OCI-LY3 (cell line): ENCODE measurements around the gene QPCTL.

Experiments
- H2AFZ ChIP-seq: fragments of 200-600, 300-600 bp; shearing (Covaris generic); 2 replicates; pipeline ENCODE4 v1.6.0; 2014; ENCODE audit warnings: antibody characterized with exemption, low read depth, low read length
- H3K27ac ChIP-seq: fragments of 200-600, 300-600 bp; sonication (generic); 2 replicates; pipeline ENCODE4 v1.5.1; 2014; ENCODE audit warnings: mild to moderate bottlenecking, low read length, moderate library complexity, mixed read lengths
- H3K27me3 ChIP-seq: fragments of 200-600, 300-600 bp; sonication (generic); 2 replicates; pipeline ENCODE4 v1.6.1; 2014; ENCODE audit warnings: low read depth, low read length, mixed read lengths
- H3K36me3 ChIP-seq: fragments of 200-600, 300-600 bp; sonication (generic); replicated peaks from 2 replicates; pipeline ENCODE3; 2014; ENCODE audit warnings: low read depth, low read length, mixed read lengths
- H3K4me1 ChIP-seq: fragments of 300-600, 200-600 bp; sonication (generic); 2 replicates; pipeline ENCODE4 v1.6.1; 2014; ENCODE audit warnings: low read length, mixed read lengths
- H3K4me2 ChIP-seq: fragments of 200-600, 300-600 bp; sonication (generic); 2 replicates; pipeline ENCODE4 v1.6.1; 2014; ENCODE audit warnings: low read length, mixed read lengths
- H3K4me3 ChIP-seq: fragments of 300-600, 200-600 bp; sonication (generic); 2 replicates; pipeline ENCODE4 v1.5.1; 2014; ENCODE audit warnings: antibody characterized with exemption, mild to moderate bottlenecking, low read length, moderate library complexity
- H3K79me2 ChIP-seq: fragments of 300-600, 200-600 bp; shearing (Covaris generic); 2 replicates; pipeline ENCODE4 v1.6.1; 2014; ENCODE audit warnings: mild to moderate bottlenecking, low read length, mixed read lengths
- H3K9ac ChIP-seq: fragments of 300-600, 200-600 bp; shearing (Covaris generic); 2 replicates; pipeline ENCODE4 v1.6.0; 2014; ENCODE audit warnings: mild to moderate bottlenecking, low read length, moderate library complexity
- H3K9me3 ChIP-seq: fragments of 200-600, 300-600 bp; shearing (Covaris generic); 2 replicates; pipeline ENCODE4 v1.6.1; 2014; ENCODE audit warnings: low read length, mixed read lengths; ENCODE audit not compliant: insufficient read depth
- H4K20me1 ChIP-seq: fragments of 200-600, 300-600 bp; sonication (generic); 2 replicates; pipeline ENCODE4 v1.6.1; 2016; ENCODE audit warnings: low read length, mixed read lengths; ENCODE audit not compliant: insufficient read depth
- EZH2phosphoT487 ChIP-seq: fragments of 200-600 bp; shearing (Covaris generic); IDR thresholded peaks from 2 replicates; pipeline ENCODE4 v1.6.1; 2018; ENCODE audit warnings: antibody characterized with exemption, mixed run types, low read depth
- TF ChIP-seq, protein P1 (sequence below): fragments of 200-600, 300-600 bp; sonication (generic); IDR thresholded peaks from 2 replicates; pipeline ENCODE4 v1.5.1; 2014; ENCODE audit warnings: antibody characterized with exemption, low read length, low read depth

Gene QPCTL

DNA sequence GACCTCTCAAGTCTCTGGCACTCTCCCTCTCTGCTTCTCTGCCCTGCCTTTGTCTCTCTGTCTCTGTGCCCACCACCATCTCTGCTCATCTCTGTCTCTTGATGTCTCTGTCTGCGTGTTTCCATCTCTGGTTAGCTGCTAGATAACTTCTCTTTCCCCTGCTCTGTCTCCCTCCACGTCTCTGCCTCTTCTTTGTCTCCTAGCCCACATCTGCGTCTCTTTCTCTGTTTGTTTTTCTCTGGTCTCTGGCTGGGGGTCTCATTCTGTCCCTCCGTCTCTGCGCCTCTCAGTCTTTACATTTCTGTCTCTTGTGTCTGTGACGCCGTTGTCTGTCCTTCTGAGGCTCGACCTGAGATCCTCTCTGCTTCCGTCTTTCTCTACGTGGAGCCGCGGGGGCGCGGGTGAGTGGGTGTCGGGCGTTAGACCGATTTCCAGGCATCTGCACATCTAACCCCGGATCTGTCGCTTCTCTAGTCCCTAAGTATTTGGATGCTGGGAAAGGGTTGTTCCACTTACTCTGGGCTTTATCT is 24.1 kb upstream of the QPCTL start:
- Histone ChIP-seq H3K9ac (peak overlapping the region; percentile 76), H3K79me2 (no peaks in the 10 kb centered on the region), H3K27ac (no peak overlapping the region), H3K27me3 (0 out of 2 replicates have a peak, but pooled peaks cover 3% of the 10 kb centered on the region), H3K9me3 (no peaks in the 10 kb centered on the region), H3K4me1 (peaks cover 10% of the 10 kb centered on the region), H3K36me3 (no peaks in the 10 kb centered on the region), H2AFZ (peak overlapping the region; percentile 59), H4K20me1 (no peaks in the 10 kb centered on the region), H3K4me3 (peak overlapping the region; percentile 80), H3K4me2 (peak overlapping the region; percentile 98)
- TF ChIP-seq, protein P1, sequence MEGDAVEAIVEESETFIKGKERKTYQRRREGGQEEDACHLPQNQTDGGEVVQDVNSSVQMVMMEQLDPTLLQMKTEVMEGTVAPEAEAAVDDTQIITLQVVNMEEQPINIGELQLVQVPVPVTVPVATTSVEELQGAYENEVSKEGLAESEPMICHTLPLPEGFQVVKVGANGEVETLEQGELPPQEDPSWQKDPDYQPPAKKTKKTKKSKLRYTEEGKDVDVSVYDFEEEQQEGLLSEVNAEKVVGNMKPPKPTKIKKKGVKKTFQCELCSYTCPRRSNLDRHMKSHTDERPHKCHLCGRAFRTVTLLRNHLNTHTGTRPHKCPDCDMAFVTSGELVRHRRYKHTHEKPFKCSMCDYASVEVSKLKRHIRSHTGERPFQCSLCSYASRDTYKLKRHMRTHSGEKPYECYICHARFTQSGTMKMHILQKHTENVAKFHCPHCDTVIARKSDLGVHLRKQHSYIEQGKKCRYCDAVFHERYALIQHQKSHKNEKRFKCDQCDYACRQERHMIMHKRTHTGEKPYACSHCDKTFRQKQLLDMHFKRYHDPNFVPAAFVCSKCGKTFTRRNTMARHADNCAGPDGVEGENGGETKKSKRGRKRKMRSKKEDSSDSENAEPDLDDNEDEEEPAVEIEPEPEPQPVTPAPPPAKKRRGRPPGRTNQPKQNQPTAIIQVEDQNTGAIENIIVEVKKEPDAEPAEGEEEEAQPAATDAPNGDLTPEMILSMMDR: no peak
- no peak for TF ChIP-seq EZH2phosphoT487

DNA sequence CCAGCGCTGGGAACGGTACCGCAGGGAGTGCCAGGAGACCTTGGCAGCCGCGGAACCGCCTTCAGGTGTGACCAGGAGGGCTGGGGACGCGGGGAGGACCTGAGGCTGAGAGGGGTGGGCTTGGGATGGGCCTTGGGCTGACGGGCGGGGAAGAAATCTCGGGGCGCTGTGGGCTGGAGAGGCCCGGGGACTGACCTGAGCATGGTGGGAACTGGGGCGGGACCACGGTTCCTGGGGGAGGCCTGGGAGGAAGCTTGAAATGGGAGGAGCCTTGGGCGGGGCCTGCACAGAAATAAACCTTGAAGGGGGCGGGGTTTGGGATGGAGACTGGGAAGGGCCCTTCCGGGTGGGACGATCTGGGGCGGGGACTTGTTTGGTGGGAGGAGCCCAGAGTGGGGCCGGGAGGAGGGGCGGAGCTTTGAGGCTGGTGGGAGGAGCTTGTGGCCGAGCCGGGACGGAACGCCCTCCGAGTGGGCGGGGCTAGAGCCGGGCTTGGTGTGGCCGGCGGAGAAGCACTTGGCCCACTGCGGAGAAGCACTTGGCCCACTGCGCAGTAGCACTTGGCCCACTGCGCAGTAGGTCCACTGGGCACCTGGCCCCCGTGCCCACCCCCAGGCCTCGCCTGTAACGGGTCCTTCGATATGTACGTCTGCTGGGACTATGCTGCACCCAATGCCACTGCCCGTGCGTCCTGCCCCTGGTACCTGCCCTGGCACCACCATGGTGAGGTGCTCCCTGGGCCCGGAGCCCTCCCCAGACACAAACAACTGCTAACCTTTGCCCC is 21.6 kb upstream of the QPCTL start:
- no peaks in the 10 kb centered on the region for H3K27me3 ChIP-seq
- H3K9ac ChIP-seq: no peak overlapping the region
- H3K36me3 ChIP-seq: no peaks in the 10 kb centered on the region
- no peak for TF ChIP-seq EZH2phosphoT487
- TF ChIP-seq, protein P1: no peak
- no peak overlapping the region for H3K4me2 ChIP-seq
- H3K4me1 ChIP-seq: peaks cover 10% of the 10 kb centered on the region
- H3K4me3 ChIP-seq: no peak overlapping the region
- H3K27ac ChIP-seq: no peak overlapping the region
- H4K20me1 ChIP-seq: no peaks in the 10 kb centered on the region
- H3K79me2 ChIP-seq: no peaks in the 10 kb centered on the region
- H2AFZ ChIP-seq: no peak overlapping the region
- H3K9me3 ChIP-seq: no peaks in the 10 kb centered on the region

DNA sequence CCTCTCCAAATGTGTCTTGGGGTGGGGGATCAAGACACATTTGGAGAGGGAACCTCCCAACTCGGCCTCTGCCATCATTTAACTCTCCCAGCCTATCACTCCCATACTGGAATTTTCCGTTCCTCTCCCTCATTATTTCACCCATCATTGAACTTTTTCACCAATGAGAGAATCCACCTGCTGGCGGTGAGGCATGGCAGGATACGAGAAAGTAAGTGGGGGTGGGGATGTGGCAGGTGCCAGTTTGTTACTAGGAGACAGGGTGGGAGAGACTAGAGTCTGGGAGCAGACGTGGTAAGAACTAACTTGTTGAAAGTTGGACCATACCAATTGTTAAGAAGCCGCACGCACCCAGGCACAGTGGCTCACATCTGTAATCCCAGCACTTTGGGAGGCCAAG is 17.5 kb upstream of the QPCTL start:
- Histone ChIP-seq H3K4me2 (no peak overlapping the region), H3K36me3 (no peaks in the 10 kb centered on the region), H3K27ac (no peak overlapping the region), H3K9ac (no peak overlapping the region), H3K27me3 (no peaks in the 10 kb centered on the region), H2AFZ (no peak overlapping the region), H4K20me1 (no peaks in the 10 kb centered on the region), H3K4me1 (no peaks in the 10 kb centered on the region), H3K4me3 (no peak overlapping the region), H3K79me2 (no peaks in the 10 kb centered on the region), H3K9me3 (no peaks in the 10 kb centered on the region)
- TF ChIP-seq, protein P1: no peak
- no peak for TF ChIP-seq EZH2phosphoT487

DNA sequence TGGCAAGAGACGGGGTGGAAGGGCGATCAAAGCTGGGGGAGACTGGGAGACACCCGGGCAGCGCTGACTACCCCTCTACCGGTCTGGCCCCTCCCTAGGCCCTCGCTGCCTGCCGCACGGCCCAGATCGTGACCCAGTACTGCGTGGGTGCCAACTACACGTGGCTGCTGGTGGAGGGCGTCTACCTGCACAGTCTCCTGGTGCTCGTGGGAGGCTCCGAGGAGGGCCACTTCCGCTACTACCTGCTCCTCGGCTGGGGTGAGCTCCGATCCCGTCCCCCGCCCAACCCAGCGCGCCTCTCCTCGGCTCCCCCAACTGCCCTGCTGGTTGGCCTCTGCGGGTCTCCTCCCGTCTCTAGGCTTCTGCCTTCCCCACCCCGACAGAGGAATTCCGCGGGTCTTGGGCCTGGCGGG is 15.6 kb upstream of the QPCTL start:
- no peak overlapping the region for H3K4me3 ChIP-seq
- no peaks in the 10 kb centered on the region for H4K20me1 ChIP-seq
- H3K9ac ChIP-seq: no peak overlapping the region

More for the DNA sequence above, 15.6 kb upstream of the QPCTL start:
- Histone ChIP-seq H3K9me3 (no peaks in the 10 kb centered on the region), H3K27me3 (no peaks in the 10 kb centered on the region), H3K79me2 (no peaks in the 10 kb centered on the region), H3K36me3 (no peaks in the 10 kb centered on the region), H2AFZ (no peak overlapping the region), H3K4me2 (no peak overlapping the region), H3K27ac (no peak overlapping the region), H3K4me1 (peaks cover 2% of the 10 kb centered on the region)
- TF ChIP-seq, protein P1: no peak
- TF ChIP-seq EZH2phosphoT487: no peak
